HG03159 (cell line): ENCODE measurements around the gene IFNA10.
"Not testable (repeated sequence)": the region's sequence is repeated elsewhere in the genome, so short reads cannot be mapped to it uniquely, and the experiment has no call there.

Source experiments
- ATAC-seq: cut with Tn5 transposase; IDR thresholded peaks from one replicate; pipeline ENCODE4 v1.9.1; 2021; ENCODE audit warnings: mild to moderate bottlenecking, moderate library complexity; ENCODE audit not compliant: unreplicated experiment

The IFNA10 gene

GRCh38 chr9:21207043-21207442 is at the start of gene IFNA10:
IFNA10 (minus strand) TSS chr9:21207143; CDS start chr9:21207097, 46 bp downstream.
- ATAC-seq, result not testable (repeated sequence)

GRCh38 chr9:21255538-21256212 is 48.7 kb upstream of the IFNA10 start:
- no peak for ATAC-seq

- ATAC-seq, result peak; percentile 83
Measured at GRCh38 chr9:21252721-21253547, 46.0 kb upstream of the IFNA10 start.

GRCh38 chr9:21251638-21252037 is 44.7 kb upstream of the IFNA10 start:
- ATAC-seq, result no peak

- no peak for ATAC-seq
Measured at GRCh38 chr9:21251190-21251589, 44.2 kb upstream of the IFNA10 start.

GRCh38 chr9:21244836-21245235 is 37.9 kb upstream of the IFNA10 start:
- no peak for ATAC-seq

- no peak for ATAC-seq
Measured at GRCh38 chr9:21239911-21240310, 33.0 kb upstream of the IFNA10 start, which contains the start of gene IFNA14. IFNA14 (minus strand) TSS chr9:21240005; CDS start chr9:21239935, 70 bp downstream.

GRCh38 chr9:21236360-21236714 is 29.4 kb upstream of the IFNA10 start:
- not testable (repeated sequence) for ATAC-seq

- ATAC-seq, result peak; percentile 87
Measured at GRCh38 chr9:21235468-21236359, 28.8 kb upstream of the IFNA10 start.

- no peak for ATAC-seq
Measured at GRCh38 chr9:21234153-21234687, 27.3 kb upstream of the IFNA10 start.

GRCh38 chr9:21233258-21233657 is 26.3 kb upstream of the IFNA10 start:
- ATAC-seq, result no peak

- ATAC-seq, result no peak
Measured at GRCh38 chr9:21228122-21228521, 21.2 kb upstream of the IFNA10 start, which contains the start of gene IFNA17. IFNA17 (minus strand) TSS chr9:21228222; CDS start chr9:21228173, 49 bp downstream.

- not testable (repeated sequence) for ATAC-seq
Measured at GRCh38 chr9:21217211-21217610, 10.3 kb upstream of the IFNA10 start, which contains the start of gene IFNA16. IFNA16 (minus strand) TSS chr9:21217311; CDS start chr9:21217305, 6 bp downstream.

GRCh38 chr9:21213411-21214326 is 6.7 kb upstream of the IFNA10 start:
- ATAC-seq, result peak; percentile 76

GRCh38 chr9:21212160-21212559 is 5.2 kb upstream of the IFNA10 start:
- not testable (repeated sequence) for ATAC-seq

- ATAC-seq, result not testable (repeated sequence)
Measured at GRCh38 chr9:21210782-21211181, 3.8 kb upstream of the IFNA10 start.

GRCh38 chr9:21210311-21210710 is 3.4 kb upstream of the IFNA10 start:
- no peak for ATAC-seq

- ATAC-seq, result no peak
Measured at GRCh38 chr9:21205204-21205603, 1.7 kb downstream of the IFNA10 start.

- not testable (repeated sequence) for ATAC-seq
Measured at GRCh38 chr9:21202105-21202504, 4.8 kb downstream of the IFNA10 start, which contains the start of gene IFNA7. IFNA7 (minus strand) TSS chr9:21202205; CDS start chr9:21202165, 40 bp downstream.
